HCT116 (cell line): Measurements from ENCODE around the gene CRK. TPM values are rescaled to one million over a fixed set of nuclear protein-coding genes. Genes with fewer than 3 reads are reported as not detected.
"Not testable (repeated sequence)": the region's sequence is repeated elsewhere in the genome, so short reads cannot be mapped to it uniquely, and the experiment has no call there.

Source experiments
- ATAC-seq: fragments of 200-7000 bp; cut with Tn5 transposase; 2 replicates; pipeline ENCODE4 v1.9.1; 2020; ENCODE audit warnings: mild to moderate bottlenecking, moderate library complexity
- BruUV-seq: library from RNA; stranded (reverse); fragments of 400-500 nt; replicated peaks from 2 replicates; lab custom pipeline; 2021; lab: Mats Ljungman, UMichigan
- CTCF ChIA-PET: fragments of 300-600 bp; sonication (Branson Sonifier 250); formaldehyde crosslinking; loops from one replicate; lab custom pipeline; 2021; ENCODE audit warnings: antibody characterized with exemption; lab: Charles Lee
- POLR2A ChIA-PET: fragments of 300-600, 350-600 bp; sonication (Branson Sonifier 250); formaldehyde crosslinking; loops from one replicate; lab custom pipeline; 2021; ENCODE audit warnings: antibody characterized with exemption; lab: Charles Lee
- RAD21 ChIA-PET, 2 experiments: fragments of 300-600 bp; sonication (Branson Sonifier 250); formaldehyde crosslinking; loops; one replicate each; lab custom pipeline; 2023; ENCODE audit warnings: low total read pairs in 2 of 2; ENCODE audit not compliant: uncharacterized antibody in 2 of 2, unreplicated experiment in 2 of 2, low non-redundant PET in 1 of 2; lab: Charles Lee
- DNase-seq: peaks from one replicate; pipeline ENCODE4 v3.0.0-alpha.2; 2010; ENCODE audit warnings: low read depth, low spot score
- H2AFZ ChIP-seq: fragments of 200-600 bp; shearing (Covaris generic), sonication (generic); 2 replicates; pipeline ENCODE4 v1.6.1; 2017; ENCODE audit warnings: low read depth, mixed run types, mixed read lengths, antibody characterized with exemption, low read length; ENCODE audit not compliant: poor library complexity, severe bottlenecking
- H3K27ac ChIP-seq: 2 replicates; pipeline ENCODE4 v1.5.1; 2012; ENCODE audit warnings: low read depth, low read length
- H3K27me3 ChIP-seq: fragments of 200-600 bp; sonication (generic); 2 replicates; pipeline ENCODE4 v1.6.1; 2016; ENCODE audit warnings: mixed run types, low read length, mixed read lengths; ENCODE audit not compliant: insufficient read depth
- H3K36me3 ChIP-seq, 2 experiments: fragments of 200-500 bp in 1 of 2; fragments of 200-600 bp in 1 of 2; sonication (Bioruptor generic) in 1 of 2; sonication (generic) in 1 of 2; 2 replicates each; pipeline versions ENCODE4 v1.5.1 to v1.6.1; 2014 to 2016; ENCODE audit warnings: low read length in 2 of 2, inconsistent platforms in 1 of 2, mixed read lengths in 1 of 2, mixed run types in 1 of 2; ENCODE audit not compliant: insufficient read depth in 2 of 2, control insufficient read depth in 1 of 2
- H3K4me1 ChIP-seq, 2 experiments: fragments of 200-600 bp in 1 of 2; sonication (generic) in 1 of 2; 2 replicates each; pipeline versions ENCODE4 v1.5.1 to v1.6.1; 2012 to 2017; ENCODE audit warnings: low read length in 2 of 2, inconsistent platforms in 1 of 2, mild to moderate bottlenecking in 1 of 2, mixed read lengths in 1 of 2, mixed run types in 1 of 2, moderate library complexity in 1 of 2; ENCODE audit not compliant: insufficient read depth in 2 of 2, control insufficient read depth in 1 of 2
- H3K4me2 ChIP-seq: fragments of 200-600 bp; sonication (generic); 2 replicates; pipeline ENCODE4 v1.6.1; 2017; ENCODE audit warnings: mixed run types, low read length, mixed read lengths
- H3K4me3 ChIP-seq, 2 experiments: fragments of 200-600 bp in 1 of 2; sonication (generic) in 1 of 2; replicated peaks in 1 of 2; 2 replicates each; pipeline ENCODE4 v1.5.1; 2011 to 2016; ENCODE audit warnings: low read length in 2 of 2, control low read depth in 1 of 2, low read depth in 1 of 2, mild to moderate bottlenecking in 1 of 2, mixed read lengths in 1 of 2, mixed run types in 1 of 2
- H3K79me2 ChIP-seq: fragments of 200-600 bp; sonication (generic); 2 replicates; pipeline ENCODE4 v1.6.1; 2017; ENCODE audit warnings: mild to moderate bottlenecking, mixed run types, low read length, moderate library complexity, mixed read lengths; ENCODE audit not compliant: insufficient read depth
- H3K9ac ChIP-seq: fragments of 200-600 bp; sonication (generic); 2 replicates; pipeline ENCODE4 v1.6.1; 2016; ENCODE audit warnings: low read length, mixed read lengths
- H3K9me2 ChIP-seq: fragments of 200-600 bp; sonication (generic), shearing (Covaris generic); 2 replicates; pipeline ENCODE4 v1.6.1; 2017; ENCODE audit warnings: mixed run types, mild to moderate bottlenecking, moderate library complexity; ENCODE audit not compliant: insufficient read depth
- H3K9me3 ChIP-seq, 2 experiments: fragments of 200-500 bp in 1 of 2; fragments of 200-600 bp in 1 of 2; sonication (Bioruptor generic) in 1 of 2; sonication (generic) in 1 of 2; 2 replicates each; pipeline ENCODE4 v1.6.1; 2014 to 2017; ENCODE audit warnings: low read length in 2 of 2, mixed read lengths in 2 of 2, inconsistent platforms in 1 of 2, low read depth in 1 of 2, mild to moderate bottlenecking in 1 of 2, mixed run types in 1 of 2, moderate library complexity in 1 of 2; ENCODE audit not compliant: control insufficient read depth in 1 of 2, insufficient read depth in 1 of 2
- H4K20me1 ChIP-seq: fragments of 200-600 bp; sonication (generic), shearing (Covaris generic); 2 replicates; pipeline ENCODE4 v1.6.1; 2017; ENCODE audit warnings: mixed run types, mild to moderate bottlenecking, moderate library complexity; ENCODE audit not compliant: insufficient read depth
- CEBPB ChIP-seq: IDR thresholded peaks from 2 replicates; pipeline ENCODE4 v1.6.1; 2012; ENCODE audit warnings: low read depth
- EGR1 ChIP-seq: IDR thresholded peaks from 2 replicates; pipeline ENCODE4 v1.6.1; 2012; ENCODE audit warnings: low read depth
- EZH2 ChIP-seq: fragments of 200-600 bp; sonication (generic); IDR thresholded peaks from 2 replicates; pipeline ENCODE4 v1.6.1; 2017; ENCODE audit warnings: antibody characterized with exemption, mixed run types
- JUND ChIP-seq: IDR thresholded peaks from 2 replicates; pipeline ENCODE4 v1.6.1; 2012
- POLR2A ChIP-seq: IDR thresholded peaks from 2 replicates; pipeline ENCODE4 v1.7.0; 2011; ENCODE audit warnings: borderline replicate concordance; ENCODE audit not compliant: insufficient read depth, insufficient read length; ENCODE audit errors: extremely low read depth
- POLR2AphosphoS5 ChIP-seq: IDR thresholded peaks from 2 replicates; pipeline ENCODE4 v1.6.1; 2011; ENCODE audit warnings: mild to moderate bottlenecking, low read depth, low read length, moderate library complexity
- SRF ChIP-seq: IDR thresholded peaks from 2 replicates; pipeline ENCODE4 v1.6.1; 2012; ENCODE audit warnings: low read depth
- YY1 ChIP-seq: IDR thresholded peaks from 2 replicates; pipeline ENCODE4 v1.6.1; 2011; ENCODE audit warnings: low read length, low read depth, moderate library complexity, mild to moderate bottlenecking; ENCODE audit not compliant: insufficient replicate concordance; ENCODE audit errors: extremely low read depth
- ZBTB33 ChIP-seq: IDR thresholded peaks from 2 replicates; pipeline ENCODE4 v1.6.1; 2011; ENCODE audit warnings: mild to moderate bottlenecking, low read length, moderate library complexity; ENCODE audit not compliant: insufficient replicate concordance; ENCODE audit errors: extremely low read depth
- ZFX ChIP-seq: fragments of 450-650 bp; IDR thresholded peaks from 2 replicates; pipeline ENCODE4 v1.6.1; 2017
- intact Hi-C: fragments of 100-400 bp; cut with micrococcal nuclease; formaldehyde crosslinking; loops from 2 replicates; pipeline ENCODE4 v1.10.0; 2022
- total RNA-seq: library from RNA; stranded (reverse); gene quantifications from one replicate; pipeline ENCODE4 v1.2.1, GENCODE V29; 2021; ENCODE audit not compliant: unreplicated experiment
- TF ChIP-seq, protein P1 (sequence below): IDR thresholded peaks from 2 replicates; pipeline ENCODE4 v1.6.1; 2012

Gene CRK
- total RNA-seq, 1 experiment from 2014 or later: 55.5 TPM

GRCh38 chr17:1391577-1391976 is 64.5 kb downstream of the CRK start (continued):
- TF ChIP-seq CEBPB (no peak), POLR2AphosphoS5 (no peak)

DNA sequence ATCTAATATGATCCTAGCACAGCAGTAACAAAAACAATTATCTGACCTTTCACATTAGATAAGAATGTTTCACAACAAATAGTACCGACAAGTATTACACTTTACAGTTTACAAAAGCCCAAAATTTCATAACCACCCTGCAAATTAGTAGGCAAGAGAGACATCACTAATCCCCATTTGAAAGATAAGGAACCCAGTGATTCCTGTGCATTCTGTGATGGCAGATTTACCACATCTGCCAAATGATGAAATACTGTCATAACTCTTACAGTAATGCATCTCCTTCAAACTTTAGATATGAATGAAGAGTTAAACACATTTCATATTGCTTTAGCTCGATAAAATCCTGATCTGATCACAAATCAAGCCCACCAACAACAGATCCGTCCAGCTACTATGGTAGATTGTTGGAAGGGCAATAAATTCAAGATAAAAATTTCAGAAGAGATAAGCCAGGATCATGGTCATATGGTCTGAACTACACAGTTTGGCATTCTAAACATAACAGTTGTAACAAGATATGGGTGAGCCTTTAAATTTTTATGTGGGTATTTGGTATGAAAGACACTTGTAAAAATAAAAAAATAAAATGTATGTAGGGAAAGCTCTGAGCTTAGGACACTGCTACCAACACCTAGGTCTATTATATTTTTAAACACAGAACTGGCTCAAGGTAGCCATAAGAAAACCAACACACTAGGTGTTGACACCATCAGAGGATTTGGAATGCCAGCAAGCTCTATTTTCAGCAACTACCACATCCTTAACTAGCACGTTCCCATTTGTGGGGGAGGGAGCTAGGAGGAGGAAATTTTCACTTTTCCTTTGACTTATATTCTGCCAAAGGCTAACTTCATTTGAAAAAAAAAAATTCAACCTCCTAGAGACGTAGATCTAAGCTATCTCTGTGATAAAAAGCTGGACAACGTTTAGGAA is 65.3 kb downstream of the CRK start:
- ChIA-PET POLR2A (interaction anchor here (3.5 kb wide), 1 partner anchor 9 kb away, joined by 23 read pairs; the partner anchor contains the start of gene YWHAE), RAD21 (no interaction called here), CTCF (interaction anchor here (0.7 to 4.5 kb wide), 2 partner anchors 25 to 238 kb away, joined by 3 to 24 read pairs; partner anchors contain the start of gene SLC43A2)
- Histone ChIP-seq H3K4me2 (peak overlapping the region; percentile 28; the same call in 1 of the 2 replicates), H3K9ac (no peak overlapping the region), H3K9me2 (no peaks in the 10 kb centered on the region), H3K4me1 (peaks cover 50 to 82% of the 10 kb centered on the region in 2 experiments), H3K4me3 (no peak overlapping the region), H4K20me1 (peaks cover 77% of the 10 kb centered on the region), H3K27me3 (no peaks in the 10 kb centered on the region), H3K79me2 (peaks cover 100% of the 10 kb centered on the region), H3K9me3 (no peaks in the 10 kb centered on the region), H2AFZ (no peak overlapping the region), H3K27ac (no peak overlapping the region), H3K36me3 (peaks cover 0 to 9% of the 10 kb centered on the region in 2 experiments; a peak in 1 of 4 replicates)
- TF ChIP-seq EZH2 (no peak), ZFX (no peak), JUND (no peak), YY1 (no peak), POLR2A (no peak), ZBTB33 (no peak), EGR1 (no peak), SRF (no peak)
- TF ChIP-seq, protein P1, sequence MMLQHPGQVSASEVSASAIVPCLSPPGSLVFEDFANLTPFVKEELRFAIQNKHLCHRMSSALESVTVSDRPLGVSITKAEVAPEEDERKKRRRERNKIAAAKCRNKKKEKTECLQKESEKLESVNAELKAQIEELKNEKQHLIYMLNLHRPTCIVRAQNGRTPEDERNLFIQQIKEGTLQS: no peak
- ATAC-seq: no peak
- BruUV-seq: TSS peak; percentile 0
- DNase-seq: no peak
- intact Hi-C loops: no loop called here

GRCh38 chr17:1387490-1388227 is 68.4 kb downstream of the CRK start:
- H3K9me2 ChIP-seq, BruUV-seq, DNase-seq, H3K9me3 ChIP-seq, H3K36me3 ChIP-seq, H3K9ac ChIP-seq, H3K4me3 ChIP-seq, intact Hi-C loops, ATAC-seq, H3K27me3 ChIP-seq, RAD21 ChIA-PET, H3K27ac ChIP-seq, H3K4me2 ChIP-seq, H2AFZ ChIP-seq: not testable (repeated sequence)
- CTCF ChIA-PET: interaction anchor here (3.8 kb wide), 1 partner anchor 22 kb away, joined by 13 read pairs; no protein-coding TSS in a partner anchor
- Histone ChIP-seq H3K4me1 (peaks cover 44 to 80% of the 10 kb centered on the region in 2 experiments), H4K20me1 (peaks cover 66% of the 10 kb centered on the region), H3K79me2 (peaks cover 100% of the 10 kb centered on the region)
- POLR2A ChIA-PET: interaction anchor here (0.7 to 1.7 kb wide), 2 partner anchors 9 to 20 kb away, joined by 4 read pairs; no protein-coding TSS in a partner anchor
